Head of caudate nucleus (tissue), 42 donors: ENCODE results near the gene XPO1.
"Not testable (repeated sequence)": the region's sequence is repeated elsewhere in the genome, so short reads cannot be mapped to it uniquely, and the experiment has no call there.

Source experiments
- DNase-seq, 42 donors: peaks; one replicate each; pipeline versions ENCODE4 v3.0.0 to v3.0.0-alpha.2; 2020 to 2021; ENCODE audit warnings: mixed read lengths in 7 of 42
- intact Hi-C: fragments of 100-400 bp; cut with DNase I; formaldehyde crosslinking; loops from one replicate; pipeline ENCODE4 v1.15.0; 2022

XPO1 gene

DNA sequence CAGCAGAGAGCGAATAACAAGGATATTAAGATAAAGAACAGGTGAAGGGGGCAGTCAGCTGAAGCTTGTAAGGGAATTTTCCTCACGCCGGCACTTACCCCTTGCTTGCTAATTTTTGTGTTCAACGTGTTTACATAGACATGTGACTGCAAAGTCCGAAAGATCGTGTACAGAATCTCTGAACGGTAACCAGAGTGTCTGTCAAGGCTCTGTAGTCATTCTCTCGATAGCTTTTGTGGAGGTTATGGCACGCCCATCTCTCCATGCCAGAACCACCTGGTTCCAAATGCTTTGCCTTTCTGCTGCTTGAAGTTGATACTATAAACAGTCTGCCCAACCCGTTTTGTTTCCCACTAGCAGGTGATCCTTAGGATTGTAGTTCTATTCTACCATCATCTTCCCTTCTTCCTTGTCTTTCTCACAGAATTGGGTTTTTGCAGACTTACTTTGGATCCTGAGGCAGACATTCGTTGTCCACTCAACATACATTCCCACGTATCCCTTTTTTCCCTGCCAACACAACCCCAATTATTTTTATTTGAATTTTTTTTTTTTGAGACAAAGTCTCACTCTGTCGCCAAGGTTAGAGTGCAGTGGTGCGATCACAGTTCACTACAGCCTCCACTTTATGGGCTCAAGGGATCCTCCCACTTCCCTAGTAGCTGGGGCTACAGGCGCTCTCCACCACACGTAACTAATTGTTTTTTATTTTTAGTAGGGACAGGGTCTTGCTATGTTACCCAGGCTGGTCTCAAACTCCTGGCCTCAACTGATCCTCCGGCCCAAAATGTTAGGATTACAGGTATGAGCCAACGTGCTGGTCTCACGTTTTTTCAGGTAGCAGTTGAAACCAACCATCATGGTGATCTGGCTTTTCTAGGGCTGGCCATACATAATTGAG, 66.0 kb downstream of the XPO1 start:
- DNase-seq: peak in 10 of 42 donors; percentile 6 to 44 (median 17)
- intact Hi-C loops: loop anchor here (2.0 kb wide), 1 partner anchor 65 kb away; no protein-coding TSS in a partner anchor

DNA sequence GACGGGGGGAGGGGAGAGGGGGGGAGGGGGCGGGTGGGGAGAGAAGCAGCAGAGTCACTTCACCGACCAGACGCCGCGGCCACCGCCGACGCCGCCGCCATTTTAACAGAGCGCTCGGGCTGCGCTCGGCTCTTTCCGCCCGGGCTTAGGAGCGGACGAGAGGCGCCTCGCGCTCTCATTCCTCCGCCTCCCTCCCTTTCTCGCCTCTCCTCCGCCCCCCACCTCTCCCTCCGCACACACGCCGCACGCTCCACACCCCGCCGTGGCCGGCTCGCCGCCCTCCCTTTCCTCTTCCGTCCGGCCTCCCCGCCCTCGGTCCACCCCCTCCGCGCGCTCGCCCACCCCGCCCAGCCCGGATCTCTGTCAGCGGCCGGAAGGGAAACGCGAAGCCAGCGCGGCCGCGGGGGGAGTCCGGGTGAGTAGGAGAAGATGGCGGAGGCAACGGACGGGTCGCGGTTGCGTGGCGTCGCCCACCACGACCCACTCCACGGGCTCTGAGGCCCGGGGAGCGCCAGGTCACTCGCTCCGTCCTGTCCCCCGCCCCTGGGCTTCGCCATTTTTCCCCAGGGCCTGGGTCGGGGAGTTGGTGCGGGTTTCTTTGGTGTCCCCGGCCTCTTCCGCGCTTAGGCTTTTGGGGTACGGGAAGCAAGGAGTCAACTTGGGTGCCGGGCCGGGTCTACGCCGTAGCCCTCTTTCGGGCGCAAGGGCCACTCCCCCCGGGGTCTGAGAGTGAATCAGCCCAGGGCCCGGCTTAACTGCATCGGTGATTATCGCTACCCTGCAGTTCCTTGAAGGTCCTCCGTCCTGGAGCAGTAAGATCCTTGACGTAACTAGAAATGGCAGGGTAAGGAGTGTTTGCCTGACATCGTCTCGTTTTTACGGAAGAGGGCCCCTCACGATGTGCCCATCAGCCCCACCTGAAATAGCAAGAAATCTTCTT, 66.9 kb downstream of the XPO1 start, which contains the start of gene USP34:
Gene USP34 (minus strand): TSS at position 123 of the 940 bp plus-strand sequence. CDS start 395 bp downstream, outside the sequence.
- peak; percentile 68 to 96 (median 92) for DNase-seq
- intact Hi-C loops: loop anchor here (2.0 kb wide), 1 partner anchor 66 kb away; no protein-coding TSS in a partner anchor

DNA sequence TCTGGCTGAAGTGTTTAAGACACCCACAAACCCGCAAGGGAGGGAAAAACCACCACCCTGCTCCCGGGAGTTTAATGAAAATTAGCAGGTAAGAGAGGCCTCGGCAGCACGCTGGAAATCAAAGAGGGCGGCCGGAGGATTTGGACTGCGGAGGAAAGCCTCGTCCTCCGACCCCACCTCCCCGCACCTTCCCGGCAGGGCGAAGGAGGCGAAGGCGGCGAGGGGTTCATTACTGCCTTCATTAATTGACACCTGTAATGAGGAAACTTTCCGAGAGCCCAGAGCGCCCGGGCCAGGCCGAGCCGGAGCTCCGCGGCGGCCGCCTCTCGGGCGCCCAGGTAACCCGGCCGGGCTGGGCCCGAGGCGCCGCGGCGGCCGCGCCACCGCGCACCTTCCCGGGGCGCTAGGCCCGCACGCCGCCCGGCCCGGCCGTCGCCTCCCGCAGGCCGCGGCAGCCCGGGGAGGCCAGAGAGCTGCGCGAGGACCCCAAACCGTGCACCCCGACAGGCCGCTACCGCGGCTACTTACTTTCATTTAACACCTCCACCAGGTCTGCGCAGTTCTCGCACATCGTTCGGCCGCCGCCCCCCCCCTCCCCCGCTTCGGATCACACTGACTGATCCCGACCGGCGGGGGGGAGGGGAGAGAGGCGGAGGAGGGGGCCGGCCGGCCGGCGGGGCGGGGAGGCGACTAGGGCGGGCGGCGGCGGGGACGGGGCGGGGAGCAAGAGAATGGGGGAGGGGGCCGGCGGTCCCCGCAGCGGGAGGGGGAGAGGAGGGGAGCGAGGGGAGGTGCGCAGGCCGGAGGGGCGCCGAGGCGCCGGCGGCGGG, 67.8 kb downstream of the XPO1 start:
- intact Hi-C loops: loop anchor here (2.0 kb wide), 1 partner anchor 66 kb away; no protein-coding TSS in a partner anchor
- peak; percentile 51 to 93 (median 82) for DNase-seq

DNA sequence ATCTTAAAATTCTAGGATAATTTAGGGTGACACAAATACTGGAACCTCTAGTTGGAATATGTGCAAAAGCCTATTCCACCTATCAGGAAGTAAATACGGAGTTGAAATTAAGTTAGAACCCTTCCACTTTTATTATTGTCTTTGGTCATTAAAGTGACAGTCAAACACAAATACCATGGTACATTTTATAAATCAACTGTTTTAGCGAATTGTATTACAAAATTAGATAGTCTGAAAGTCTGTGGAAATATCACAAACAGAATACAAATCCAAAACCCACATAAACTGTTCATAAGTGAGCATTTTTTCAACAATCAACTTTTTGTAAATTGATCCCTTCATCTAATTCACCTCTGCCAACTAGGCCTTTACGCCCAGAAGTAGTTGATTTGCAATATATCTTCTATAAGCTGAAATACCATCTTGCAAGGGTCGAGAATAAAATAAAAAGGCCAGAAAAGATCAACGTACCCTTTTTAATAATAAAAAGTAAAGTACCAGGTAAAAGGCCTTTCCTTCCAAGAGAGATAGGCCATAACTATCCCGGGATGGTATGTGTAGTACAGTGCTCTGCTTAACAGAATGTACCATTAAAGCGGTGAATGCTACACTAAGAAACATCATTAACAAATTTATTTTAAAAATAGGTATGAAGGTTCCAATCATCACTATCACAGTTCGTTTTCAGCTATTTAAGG, 68.6 kb downstream of the XPO1 start:
- intact Hi-C loops: loop anchor here (2.0 kb wide), 1 partner anchor 67 kb away; no protein-coding TSS in a partner anchor
- DNase-seq: no peak

DNA sequence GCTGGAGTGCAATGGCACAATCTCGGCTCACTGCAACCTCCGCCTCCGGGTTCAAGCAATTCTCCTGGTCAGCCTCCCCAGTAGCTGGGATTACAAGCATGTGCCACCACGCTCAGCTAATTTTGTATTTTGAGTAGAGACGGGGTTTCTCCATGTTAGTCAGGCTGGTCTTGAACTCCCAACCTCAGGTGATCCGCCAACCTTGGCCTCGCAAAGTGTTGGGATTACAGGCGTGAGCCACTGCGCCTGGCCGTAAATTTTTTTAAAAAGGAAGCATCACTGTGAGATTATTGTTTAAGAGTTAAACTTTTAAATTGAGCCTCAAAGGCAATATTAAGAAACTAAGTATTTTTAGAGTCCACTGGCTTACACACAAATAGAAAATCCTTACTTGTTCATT, 69.9 kb downstream of the XPO1 start:
- intact Hi-C loops: not testable (repeated sequence)
- DNase-seq: peak in 1 of 42 donors; percentile 24

DNA sequence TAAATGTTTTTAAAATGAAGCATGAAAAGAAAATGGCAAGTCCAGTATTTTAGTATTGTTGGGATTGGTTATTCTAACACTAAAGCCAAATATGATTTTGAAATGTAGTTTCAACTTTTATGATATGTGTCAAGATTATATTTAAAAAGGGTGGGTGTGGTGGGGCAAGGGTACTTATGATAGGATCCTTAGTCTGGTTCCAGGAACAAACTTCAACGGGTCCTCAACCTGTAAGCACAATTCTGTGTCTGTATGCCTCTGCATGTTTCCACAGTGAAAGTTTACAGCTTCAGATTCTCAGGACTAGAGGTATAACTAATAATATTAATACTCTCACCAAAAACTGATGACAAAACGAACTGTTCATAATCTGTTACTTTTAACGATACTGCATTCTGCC, 73.1 kb downstream of the XPO1 start:
- DNase-seq: peak in 1 of 42 donors; percentile 19
- intact Hi-C loops: no loop called here

DNA sequence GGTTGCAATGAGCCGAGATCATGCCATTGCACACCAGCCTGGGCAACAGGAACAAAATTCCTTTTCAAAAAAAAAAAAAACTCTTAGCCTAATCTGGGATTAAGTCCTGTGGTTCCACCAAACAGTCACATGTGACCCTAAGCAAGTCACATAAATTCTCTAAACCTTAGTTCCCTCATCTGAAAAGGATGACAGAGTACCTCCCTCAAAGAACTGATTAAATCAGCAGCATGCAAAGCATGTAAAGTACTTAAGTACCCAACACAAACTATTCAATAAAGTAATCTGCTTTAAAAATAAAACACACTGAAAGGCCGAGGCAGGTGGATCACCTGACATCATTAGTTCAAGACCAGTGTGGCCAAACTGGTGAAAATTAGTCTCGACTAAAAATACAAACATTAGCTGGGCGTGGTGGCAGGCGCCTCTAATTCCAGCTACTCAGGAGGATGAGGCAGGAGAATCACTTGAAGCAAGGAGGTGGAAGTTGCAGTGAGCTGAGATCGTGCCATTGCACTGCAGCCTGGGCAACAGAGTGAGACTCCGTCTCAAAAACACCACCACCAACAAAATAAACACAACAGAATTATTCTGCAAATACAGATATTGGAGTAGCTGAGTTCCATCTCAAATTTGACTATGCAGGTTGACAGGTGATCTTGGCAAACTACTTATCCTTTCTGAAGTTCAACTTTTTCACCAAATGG, 74.2 kb downstream of the XPO1 start:
- peak in 2 of 42 donors; percentile 32 to 34 for DNase-seq
- intact Hi-C loops: no loop called here

DNA sequence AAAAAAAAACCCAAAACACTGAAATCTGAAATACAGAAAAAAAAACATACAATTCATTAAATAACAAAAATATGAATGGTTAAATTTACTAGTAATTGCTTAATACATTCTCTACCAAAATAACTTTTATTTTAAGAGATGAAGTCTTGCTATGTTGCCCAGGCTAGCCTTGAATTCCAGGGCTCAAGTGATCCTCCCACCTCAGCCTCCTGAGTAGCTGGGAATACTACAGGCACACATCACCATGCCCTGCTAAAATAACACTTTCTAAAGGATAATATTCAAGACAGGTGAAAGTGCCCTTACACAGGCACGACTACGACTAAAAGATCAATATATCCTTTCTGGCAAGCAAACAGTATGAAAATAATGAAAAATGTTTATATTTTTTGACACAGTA, 76.8 kb downstream of the XPO1 start:
- intact Hi-C loops: no loop called here
- DNase-seq: no peak

DNA sequence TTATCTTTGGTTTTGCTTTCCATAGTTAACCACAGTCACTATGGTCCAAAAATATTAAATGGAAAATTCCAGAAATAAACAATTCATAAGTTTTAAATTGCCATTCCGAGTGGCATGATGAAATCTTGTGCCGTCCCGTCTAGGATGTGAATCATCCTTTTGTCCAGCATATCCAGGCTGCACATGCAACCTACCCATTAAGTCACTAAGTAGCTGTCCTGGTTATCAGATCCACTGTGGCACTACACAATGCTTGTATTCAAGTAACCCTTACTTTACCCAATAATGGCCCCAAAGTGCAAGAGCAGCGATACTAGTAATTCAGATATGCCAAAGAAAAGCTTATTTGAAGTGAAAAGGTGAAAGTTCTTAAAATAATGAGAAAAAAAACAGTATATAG, 78.0 kb downstream of the XPO1 start:
- DNase-seq: peak in 1 of 42 donors; percentile 5
- intact Hi-C loops: no loop called here

DNA sequence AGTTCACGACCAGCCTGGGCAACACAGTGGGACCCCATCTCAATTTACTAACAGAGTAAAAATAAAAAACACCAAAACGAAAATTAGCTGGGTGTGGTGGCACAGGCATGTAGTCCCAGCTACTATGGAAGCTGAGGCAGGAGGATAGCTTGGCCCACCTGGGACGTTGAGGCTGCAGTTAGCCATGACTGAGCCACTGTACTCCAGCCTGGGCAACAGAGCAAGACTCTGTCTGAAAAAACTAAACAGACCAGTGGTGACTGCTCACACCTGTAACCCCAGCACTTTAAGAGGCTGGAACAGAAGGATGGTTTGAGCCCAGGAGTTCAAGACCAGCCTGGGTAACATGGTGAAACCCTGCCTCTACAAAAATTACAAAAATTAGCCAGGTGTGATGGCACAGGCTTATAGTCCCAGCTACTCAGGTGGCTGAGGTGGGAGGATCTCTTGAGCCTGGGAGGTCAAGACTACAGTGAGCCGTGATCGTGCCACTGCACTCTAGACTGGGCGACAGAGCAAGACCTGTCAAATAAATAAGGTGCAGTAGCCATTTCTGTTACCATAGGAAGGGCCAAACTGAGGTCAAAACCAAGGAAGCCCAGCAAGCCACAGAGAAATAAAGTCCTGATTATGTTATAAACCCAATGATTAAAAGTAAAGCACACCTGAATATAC, 81.3 kb downstream of the XPO1 start:
- intact Hi-C loops: no loop called here
- DNase-seq: peak in 1 of 42 donors; percentile 5

DNA sequence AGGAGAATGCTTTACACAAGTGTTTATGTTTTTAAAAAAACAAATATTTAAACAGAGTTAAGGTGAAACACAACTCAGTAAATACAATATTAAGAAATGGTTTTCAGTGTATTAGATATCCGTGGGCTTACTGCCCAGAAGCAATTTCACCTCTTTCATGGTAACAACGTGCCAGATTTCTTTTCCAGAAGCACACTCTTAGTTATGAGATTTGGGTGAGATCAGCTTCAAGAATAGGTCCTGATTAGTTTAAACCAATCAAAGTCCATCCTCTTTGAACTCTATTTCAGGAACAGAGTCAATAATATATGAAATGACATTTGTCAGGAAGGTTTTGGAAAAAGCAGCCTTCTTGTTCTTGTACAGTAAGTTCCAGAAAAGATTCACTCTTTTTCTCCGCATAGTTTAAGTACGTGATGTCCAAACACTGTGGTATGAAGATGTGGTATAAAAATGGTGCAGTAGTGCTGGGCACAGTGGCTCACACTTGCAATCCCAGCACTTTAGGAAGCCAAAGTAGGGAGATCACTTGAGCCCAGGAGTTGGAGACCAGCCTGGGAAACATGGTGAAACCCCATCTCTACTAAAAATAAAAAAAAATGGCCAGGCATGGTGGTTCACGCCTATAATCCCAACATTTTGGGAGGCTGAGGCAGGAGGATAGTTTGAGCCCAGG, 81.9 kb downstream of the XPO1 start:
- no peak for DNase-seq
- intact Hi-C loops: no loop called here

DNA sequence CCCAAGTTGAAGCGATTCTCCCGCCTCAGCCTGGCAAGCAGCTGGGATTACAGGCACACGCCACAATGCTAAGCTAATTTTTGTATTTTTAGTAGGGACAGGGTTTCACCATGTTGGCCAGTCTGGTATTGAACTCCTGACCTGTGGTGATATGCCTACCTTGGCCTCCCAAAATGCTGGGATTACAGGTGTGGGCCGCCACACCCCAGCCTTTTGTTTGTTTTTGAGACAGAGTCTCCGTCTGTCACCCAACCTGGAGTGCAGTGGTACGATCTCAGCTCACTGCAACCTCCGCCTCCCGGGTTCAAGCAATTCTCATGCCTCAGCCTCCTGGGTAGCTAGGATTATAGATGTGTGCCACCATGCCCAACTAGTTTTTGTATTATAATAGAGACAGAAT, 83.2 kb downstream of the XPO1 start:
- intact Hi-C loops: not testable (repeated sequence)
- DNase-seq: peak in 1 of 42 donors; percentile 11

DNA sequence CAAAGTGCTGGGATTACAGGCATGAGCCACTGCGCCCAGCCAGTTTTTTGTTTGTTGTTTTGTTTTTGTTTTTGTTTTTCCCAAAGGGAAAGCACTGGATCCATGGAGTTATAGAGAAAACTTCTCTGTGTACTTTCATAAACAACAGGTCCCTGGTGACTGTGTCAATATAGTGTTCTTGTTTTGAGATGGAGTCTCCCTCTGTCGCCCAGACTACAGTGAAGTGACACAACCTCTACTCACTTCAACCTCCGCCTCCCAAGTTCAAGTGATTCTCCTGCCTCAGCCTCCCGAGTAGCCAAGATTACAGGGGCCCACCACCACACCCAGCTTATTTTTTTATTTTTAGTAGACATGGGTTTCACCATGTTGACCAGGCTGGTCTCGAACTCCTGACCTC, 83.8 kb downstream of the XPO1 start:
- intact Hi-C loops: no loop called here
- DNase-seq: no peak

DNA sequence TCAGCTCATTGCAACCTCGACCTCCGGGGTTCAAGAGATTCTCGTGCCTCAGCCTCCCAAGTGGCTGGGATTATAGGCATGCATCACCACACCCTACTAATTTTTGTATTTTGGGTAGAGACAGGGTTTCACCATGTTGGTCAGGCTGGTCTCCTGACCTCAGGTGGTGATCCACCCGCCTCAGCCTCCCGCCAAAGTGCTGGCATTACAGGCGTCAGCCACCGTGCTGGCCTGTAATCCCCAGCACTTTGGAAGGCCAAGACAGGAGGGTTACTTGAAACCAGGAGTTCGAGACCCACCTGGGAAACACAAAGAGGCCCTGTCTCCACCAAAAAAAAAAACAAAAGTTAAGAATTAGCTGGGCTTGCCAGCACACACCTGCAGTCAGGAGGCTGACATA, 85.8 kb downstream of the XPO1 start:
- DNase-seq: peak in 1 of 42 donors; percentile 29

DNA sequence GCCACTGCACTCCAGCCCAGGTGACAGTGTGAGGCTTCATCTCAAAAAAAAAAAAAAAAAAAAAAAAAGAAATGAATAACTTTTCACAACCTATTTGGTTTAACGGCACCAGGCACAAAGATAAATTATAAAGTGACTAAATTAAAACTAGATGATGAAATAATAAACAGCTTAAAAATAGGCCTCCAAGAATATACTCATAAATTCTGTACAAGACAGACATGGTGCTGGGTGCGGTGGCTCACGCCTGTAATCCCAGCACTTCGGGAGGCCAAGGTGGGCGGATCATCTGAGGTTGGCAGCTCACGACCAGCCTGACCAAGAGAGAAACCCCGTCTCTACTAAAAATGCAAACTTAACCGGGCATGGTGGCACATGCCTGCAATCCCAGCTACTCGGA, 87.0 kb downstream of the XPO1 start:
- peak in 1 of 42 donors; percentile 8 for DNase-seq
- intact Hi-C loops: no loop called here

More for the DNA sequence above, 85.8 kb downstream of the XPO1 start:
- intact Hi-C loops: no loop called here

DNA sequence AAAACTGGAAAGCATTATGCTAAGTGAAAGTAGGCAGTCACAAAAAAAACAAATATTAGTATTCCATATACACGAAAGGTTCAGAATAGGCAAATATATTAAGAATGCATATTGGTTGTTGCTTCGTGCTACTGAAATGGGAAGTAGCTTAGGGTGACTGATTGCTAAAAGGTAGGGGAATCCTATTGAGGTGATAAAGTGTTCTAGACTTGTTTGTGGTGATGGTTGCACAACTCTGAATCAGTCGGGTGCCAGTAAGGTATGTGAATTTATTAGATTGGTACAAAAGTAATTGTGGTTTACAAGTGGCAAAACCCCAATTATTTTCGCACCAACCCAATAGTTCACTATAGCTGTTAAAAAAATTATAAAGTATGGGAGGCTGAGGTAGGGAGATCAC, 88.0 kb downstream of the XPO1 start:
- no peak for DNase-seq
- intact Hi-C loops: no loop called here
